CD1c-positive myeloid dendritic cell (primary cell): ENCODE results near the gene FGF16.
"Not testable (repeated sequence)": the region's sequence is repeated elsewhere in the genome, so short reads cannot be mapped to it uniquely, and the experiment has no call there.

Experiments
- DNase-seq: peaks from one replicate; pipeline ENCODE4 v3.0.0-alpha.2; 2016; ENCODE audit errors: extremely low spot score

FGF16 gene

DNA sequence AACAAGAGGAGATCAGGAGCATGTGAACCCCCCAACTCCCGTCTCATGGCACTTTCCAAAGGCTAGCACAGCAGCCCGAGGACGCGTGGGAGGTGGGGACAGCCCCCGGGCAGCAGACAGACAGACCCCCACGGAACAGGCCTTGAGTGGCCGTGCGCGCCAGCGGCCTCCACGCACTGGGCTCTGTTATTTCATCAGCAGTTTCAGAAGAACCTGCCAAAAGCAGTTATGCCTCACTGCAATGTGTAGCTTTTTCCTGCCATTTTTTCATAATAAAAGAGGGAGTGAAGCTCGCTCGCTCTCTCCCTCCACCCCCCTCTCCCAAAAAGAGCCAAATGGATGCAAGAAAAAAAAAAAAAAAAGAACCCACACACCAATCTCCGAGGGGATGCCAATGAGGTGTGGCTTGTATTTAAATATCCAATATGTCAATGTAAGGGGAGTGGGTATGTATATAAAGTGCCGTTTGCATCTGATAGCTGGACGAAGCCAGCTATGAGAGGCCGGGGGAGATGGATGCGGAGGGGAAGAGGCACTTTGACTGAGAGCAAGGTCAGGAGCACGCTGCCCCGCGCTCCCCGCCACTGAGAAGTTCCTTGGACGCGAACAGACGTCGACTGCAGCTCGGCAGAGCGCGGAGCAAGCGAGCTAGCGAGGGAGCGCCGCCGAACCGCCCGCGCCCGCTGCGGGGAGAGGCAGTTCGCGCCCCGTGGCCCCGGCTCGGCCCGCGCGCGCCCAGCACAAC is at the start of gene FGF16:
Gene FGF16 (plus strand): TSS at position 482 of the 745 bp plus-strand sequence. CDS start 286 bp downstream, outside the sequence.
- DNase-seq = no peak

DNA sequence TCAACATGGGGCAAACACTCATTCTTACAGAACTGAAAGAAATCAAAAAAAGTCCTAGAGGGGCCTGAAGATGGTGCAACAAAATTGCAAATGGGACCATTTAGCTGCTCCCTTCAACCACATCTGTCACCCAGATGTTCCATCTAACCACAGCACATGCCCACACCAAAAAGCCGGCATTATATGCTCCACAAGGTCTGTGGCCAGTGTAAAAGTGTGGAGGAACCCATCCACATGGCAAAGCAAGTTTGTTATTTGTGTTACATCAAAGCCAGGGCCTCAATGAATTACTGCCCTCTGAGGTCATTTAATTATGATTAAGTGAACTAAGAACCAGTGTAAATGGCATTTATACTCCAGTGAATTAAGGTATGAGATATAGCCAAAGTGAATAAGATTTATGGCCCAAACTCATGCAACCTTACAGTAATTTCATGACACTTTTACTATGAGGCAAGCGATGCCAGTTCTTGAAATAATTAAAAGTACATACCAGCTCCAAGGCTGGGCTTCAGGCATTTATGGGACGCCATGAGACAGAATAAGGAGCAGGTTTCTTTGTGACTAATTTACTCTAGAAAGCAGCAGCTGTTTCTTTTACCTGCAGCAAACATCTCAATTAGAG is 48.7 kb upstream of the FGF16 start:
- no peak for DNase-seq

DNA sequence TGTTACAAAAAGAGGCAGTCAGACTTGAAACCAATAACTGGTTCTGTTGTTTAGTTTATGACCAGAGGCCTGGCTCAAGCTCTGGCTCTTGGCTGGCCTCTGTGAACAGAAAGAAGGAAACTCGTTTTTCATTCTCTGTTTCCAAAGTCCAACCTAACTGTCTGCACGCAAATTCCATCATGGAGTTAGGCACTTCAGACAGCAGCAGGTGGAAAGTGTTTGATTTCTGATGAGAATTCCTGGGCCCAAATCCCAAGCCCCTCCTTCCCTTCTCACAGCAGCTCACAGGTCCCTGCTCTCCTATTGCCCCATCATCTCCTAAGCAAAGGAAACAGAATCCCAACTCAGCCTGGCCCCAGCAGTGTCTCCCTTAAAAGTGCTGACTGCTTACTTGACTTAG is 42.8 kb upstream of the FGF16 start:
- DNase-seq = no peak

DNA sequence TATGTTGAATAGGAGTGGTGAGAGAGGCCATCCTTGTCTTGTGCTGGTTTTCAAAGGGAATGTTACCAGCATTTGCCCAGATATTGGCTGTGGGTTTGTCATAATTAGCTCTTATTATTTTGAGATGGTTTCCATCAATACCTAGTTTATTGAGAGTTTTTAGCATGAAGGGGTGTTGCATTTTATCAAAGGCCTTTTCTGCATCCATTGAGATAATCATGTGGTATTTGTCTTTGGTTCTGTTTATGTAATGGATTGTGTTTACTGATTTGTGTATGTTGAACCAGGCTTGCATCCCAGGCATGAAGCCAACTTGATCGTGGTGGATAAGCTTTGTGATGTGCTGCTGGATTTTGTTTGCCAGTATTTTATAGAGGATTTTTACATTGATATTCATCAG is 39.4 kb upstream of the FGF16 start:
- DNase-seq = not testable (repeated sequence)

DNA sequence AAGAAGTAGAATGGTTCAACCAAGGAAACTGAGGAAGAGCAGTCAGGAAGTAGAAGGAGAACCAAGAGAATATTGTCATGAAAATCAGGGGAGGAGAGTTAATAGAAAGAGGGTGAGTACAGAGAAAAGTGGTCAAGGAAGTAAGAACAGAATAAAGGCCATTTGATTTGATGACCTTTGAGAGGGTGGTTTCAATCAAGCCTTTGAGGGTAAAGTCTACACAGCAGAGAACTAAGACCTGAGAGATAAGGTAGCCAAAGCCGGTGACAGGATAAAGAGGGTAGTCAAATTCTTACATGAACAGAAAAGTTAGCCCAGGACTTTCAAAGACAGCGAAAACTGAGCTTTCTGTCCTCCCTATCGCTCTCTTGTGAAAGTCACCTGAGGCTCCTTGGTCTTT is 34.6 kb upstream of the FGF16 start:
- DNase-seq = no peak

DNA sequence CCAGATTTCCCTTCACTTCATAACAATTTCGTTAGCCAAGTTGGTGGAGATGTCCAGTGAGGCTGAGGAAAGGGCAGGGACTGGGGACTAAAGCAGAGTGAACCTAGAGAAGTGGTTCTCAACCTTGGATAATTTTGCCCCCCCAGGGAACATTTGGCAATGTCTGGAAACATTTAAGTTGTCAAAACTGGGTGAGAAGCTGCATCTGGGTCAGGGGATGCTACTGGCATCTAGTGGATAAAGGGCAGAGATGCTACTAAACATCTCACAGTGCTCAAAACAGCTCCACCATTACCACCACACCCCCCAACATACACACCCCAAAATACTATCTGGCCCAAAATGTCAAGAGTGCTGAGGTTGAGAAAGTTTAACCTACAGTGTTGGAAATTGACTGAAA is 32.0 kb upstream of the FGF16 start:
- DNase-seq = no peak

DNA sequence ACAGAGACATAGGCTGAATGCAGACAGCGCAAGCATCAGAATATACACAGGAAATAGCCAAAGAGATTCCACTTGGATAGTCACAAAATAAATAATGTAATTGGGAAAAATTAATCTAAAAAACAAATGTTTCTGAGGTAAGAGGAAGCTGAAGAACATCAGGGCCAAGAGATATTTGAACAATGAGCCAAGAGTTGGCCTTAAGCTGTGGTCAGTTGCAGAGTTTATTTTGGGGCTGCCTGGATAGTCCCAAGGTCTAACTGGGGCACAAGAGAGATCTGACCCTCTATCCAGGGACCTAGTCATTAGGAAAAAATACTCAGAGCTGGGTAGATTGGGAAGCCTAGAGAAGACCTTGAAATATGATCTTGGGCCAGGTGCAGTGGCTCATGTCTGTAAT is 31.3 kb upstream of the FGF16 start:
- no peak for DNase-seq

DNA sequence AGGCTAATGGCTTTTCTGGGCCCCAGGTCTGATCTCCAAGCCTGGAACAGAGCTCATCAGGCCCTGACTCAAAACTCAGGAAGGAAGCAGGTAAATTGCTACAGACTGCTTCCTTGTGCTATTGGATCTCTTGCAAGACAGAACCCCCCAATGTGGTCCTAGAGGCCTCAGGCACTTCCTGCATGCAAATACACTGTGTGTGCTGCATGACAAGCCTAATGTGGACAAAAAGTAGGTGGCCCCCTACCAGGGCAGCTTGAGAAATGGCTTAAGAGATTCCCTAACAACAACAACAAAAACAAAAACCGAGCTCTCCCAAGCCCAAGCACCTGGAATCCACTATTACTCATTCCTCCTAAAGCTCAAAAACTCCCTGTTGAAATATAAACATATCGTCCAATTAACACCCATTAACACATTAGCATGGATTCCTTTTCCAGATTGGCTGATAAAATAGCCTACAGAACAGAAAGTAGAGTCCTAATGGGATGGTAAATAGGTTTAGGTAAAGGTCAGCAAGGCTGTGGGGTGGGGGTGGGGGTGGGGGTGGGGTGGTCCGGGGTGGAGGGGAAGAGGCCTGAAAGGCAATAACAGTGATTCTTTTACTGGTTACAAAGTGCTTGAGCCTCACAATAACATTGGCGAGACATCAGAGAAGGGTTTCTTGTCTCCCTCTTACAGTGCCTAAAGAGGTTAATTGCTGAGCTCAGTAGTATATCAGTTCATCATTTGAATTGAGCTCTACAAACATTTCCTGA is 24.1 kb upstream of the FGF16 start:
- DNase-seq = no peak

DNA sequence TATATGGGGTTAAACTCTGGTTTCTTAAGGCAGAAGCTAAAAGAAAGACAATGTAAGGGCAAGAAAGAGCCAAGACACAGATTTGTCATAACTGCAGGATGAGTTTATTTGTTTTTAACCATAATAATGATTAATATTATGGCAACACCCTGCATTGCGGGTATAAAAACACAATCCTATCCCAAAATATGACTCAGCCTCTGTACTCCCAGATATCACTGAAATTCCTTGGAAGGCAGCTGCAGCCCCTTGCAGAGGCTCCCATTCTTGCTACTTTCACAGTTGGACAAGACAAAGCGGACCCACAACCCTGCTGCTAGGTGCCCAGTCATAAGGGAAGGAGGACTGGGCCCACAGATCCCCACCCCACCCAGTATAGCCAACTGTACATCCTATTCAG is 20.4 kb upstream of the FGF16 start:
- no peak for DNase-seq

DNA sequence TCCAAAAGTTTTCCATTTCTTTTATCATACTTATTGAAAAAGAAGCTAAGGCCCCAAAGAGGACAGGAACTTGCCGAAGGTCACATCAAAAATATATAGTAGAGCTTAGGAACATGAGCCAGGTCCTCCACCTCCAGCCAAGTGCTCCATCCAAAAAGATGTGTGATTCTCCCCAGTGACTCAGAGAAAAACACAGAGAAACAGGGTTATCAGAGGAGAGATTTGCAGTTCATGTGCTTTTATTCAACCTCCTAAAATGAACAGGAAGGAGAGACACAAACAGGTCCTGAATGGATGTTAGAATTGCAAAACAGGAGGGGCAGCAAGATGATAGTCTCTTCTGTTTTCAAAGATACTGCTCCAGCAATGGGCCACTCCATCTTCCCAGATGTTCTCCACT is 19.6 kb upstream of the FGF16 start:
- DNase-seq = no peak

DNA sequence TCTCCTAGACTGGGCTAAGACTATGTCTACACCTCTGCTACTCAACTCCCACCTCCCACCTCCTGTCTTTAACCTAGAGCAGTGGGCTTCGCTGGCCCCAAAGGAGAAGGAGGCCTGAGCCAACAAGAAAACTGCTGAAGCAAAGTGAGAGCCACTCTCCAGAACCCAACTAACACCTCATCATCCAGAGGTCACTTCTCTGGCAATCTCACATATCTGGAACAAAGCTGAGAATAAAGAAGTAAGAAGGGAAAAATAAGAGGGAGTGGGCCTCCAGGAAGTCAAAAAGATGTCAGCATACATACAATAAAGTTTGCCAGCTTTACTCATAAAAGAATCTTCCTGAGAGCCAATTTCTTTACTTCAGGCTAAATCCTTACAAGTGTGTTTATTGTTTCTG is 18.6 kb upstream of the FGF16 start:
- no peak for DNase-seq

DNA sequence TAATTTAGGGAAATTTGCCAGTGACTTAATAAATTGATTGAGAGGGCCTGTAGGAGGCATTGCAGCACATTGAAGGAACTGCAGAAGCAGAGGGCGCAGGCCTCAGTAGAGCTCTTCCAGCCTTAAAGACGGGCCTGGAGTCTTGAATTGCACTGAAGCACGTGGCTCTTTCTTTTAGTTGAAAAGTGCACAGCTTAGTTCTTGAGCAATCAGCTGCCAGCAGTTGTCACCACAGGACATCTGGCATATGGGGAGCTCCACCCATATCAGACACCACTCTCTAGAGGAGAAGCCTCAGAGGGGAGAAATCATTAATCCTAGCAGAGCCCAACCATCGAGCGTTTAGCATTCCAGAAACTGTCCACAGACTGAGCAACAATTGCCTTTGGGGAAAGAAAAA is 16.0 kb upstream of the FGF16 start:
- no peak for DNase-seq

DNA sequence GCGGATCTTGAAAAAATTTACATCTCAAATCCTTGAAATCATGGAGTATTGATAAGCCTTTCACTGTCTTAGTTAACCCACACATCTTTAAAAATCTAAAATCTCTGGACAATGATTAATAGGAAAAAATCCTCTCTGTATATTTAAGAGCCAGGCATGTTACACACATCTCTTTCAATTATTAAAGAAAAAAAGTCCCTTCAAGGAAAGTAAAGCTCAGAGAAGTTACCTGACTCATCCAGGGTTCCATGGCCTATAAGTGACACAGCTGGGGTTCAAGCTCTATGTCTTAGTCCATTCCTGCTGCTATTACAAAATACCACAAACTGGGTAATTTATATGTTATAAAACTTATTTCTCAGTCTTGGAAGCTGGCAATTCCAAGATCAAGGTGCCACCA is 14.2 kb upstream of the FGF16 start:
- no peak for DNase-seq

DNA sequence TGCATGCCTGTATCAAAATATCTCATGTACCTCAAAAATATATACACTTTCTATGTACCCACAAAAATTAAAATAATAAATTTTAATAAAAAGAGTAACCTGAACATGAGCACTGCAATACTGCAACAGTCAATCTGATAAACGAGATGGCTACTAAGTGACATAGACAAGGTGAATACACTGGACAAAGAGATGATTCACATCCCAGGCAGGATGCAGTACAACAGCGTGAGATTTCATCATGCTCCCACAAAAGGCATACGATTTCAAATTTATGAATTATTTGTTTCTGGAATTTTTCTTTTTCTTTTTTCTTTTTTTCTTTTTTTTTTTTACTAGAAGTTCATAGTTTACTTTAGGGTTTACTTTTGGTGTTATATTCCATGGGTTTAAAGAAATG is 12.2 kb upstream of the FGF16 start:
- DNase-seq = no peak

DNA sequence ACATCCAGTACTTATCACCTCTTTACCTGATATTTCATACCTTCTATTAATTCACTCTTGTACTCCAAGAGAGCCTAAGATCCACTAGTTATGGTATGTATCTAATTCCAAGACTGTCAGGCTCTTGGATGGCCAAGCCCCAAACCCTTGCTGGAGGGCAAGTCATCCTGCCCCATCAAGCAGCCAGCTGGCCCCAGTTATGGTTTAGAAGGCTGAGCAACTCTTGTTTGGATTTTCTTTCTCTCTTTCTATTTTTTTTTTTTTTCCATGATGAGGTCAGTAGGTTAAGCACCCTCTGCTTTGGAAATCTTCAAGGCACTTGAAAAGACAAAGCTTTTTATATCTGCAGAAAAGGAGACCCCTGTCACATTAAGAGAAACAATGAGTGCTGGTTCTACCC is 10.9 kb upstream of the FGF16 start:
- DNase-seq = no peak

DNA sequence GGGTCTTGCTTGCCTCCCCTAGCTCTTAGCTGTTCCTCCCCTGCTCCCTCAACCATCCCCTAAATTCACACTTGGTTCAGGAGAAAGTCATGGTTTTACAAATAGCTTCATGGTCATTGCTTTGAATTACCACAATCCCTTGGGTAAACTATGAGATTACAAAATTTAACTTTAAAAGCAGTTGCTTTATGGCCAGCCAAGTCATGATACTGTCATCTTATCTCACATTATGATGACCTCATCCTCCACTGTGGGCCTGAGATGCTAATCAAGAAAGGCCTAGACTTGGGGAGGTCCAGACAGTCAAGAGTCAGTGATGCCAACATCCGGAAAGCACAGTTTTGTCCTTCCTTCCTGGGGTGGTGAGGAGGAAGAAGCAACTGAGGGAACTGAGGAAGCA is 10.5 kb upstream of the FGF16 start:
- DNase-seq = no peak

DNA sequence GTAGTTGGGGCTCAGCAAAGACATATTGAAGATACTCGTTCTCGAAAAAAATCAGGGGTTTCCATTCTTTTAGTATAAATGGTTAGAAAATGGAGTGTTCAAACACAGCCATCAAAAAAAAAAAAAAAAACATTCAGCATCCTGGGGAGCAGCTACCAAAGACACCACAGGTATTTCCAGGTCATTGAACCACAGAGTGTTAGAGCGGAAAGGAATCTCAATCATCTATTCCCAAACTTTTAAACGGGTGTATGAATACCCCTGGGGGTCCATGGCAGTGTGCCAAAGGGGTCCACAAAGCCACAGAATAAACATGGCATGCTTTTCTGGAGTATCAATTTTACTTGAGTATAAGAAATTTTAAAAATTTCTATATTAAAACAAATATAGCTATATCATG is 6.9 kb upstream of the FGF16 start:
- DNase-seq = no peak

DNA sequence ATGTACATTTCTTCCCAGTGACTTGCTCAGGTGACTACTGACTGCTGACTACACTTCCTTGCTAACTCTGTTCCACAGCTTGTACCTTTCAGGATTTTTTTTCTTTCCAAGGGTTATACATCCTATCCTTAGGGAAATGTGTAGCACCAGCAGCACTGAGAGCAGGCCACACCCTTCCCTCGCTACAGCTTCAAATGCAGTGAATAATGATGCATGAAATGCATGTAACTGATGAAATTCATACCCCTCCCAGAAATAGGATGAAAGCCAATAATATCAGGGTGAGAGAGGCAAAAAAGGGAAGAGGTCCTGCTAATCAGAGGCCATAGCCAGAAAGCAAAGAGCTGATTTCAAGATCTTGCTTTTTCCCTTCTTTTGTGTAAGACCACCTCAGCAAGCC is 6.2 kb upstream of the FGF16 start:
- DNase-seq = no peak

DNA sequence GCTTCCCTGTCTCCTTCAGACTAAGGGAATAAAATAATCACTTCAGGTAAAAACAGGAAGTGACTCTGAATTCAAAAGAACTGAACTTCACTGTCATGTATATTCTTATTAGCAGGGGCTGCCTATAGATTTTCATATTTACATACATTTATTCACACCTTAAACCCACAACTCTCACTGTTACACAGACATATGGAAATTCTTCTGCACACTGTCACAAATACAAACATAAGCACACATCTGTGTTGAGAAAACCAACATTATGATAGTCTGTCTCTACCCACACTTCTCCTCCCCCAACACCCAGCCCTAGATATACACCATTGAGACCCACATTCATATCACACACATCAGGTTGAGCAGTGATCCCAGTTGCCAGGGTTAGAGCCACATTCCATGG is 5.7 kb upstream of the FGF16 start:
- DNase-seq = no peak

DNA sequence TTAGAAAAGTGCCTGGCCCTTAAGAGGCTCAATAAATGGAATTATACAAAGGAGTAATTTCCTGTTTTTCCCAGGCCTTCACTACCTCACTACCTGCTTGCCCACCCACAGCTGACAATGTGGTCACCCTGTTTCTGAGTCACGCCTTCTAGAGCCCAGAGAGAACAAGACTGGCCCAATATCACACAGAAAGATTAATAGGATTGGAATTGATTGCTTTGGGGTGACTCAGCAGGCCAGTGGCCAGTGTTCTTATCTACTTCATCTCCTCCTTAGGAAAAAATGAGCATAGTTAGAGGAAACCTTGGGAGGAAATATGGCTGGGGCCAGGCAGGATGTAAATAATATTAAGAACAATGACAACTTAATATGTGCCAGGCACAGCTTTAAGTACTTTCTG is 4.5 kb upstream of the FGF16 start:
- DNase-seq = no peak

DNA sequence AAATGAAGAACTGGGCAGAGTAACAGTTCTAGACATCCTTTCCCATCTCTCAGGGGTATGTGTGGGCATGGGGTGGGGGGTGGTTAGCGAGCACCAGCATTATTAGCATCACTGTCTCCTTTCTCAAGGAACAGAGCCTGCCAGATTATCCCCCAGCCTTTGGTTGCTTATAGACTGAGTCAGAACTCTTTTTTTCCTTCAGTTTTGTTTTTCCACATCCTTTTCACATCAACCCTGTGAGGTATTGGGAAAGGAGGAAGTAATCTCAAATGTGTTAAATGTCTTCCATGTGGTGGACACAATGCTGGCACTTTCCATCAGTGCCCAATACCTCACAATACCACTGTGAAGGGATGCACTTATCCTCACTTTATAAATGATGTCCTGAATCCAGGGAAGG is 3.1 kb upstream of the FGF16 start:
- DNase-seq = no peak

DNA sequence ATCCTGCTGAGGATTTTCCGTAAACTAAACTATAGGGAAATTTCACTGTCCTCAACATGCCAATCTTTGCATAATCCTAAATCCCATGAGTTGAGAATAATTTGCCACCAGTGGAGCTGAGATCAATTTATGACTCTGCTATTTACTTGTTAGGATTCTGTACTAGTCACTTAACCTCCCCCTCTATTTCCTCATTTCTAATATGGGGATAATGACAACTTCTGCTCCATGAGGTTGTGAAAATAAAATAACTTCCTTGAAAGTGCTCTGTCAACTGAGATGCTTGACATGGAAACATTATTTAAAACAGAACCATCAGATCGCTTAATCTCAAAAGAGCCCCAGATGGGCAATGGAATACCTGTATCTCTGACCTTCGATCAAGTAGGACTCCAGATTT is 2.6 kb upstream of the FGF16 start:
- peak; percentile 23 for DNase-seq

DNA sequence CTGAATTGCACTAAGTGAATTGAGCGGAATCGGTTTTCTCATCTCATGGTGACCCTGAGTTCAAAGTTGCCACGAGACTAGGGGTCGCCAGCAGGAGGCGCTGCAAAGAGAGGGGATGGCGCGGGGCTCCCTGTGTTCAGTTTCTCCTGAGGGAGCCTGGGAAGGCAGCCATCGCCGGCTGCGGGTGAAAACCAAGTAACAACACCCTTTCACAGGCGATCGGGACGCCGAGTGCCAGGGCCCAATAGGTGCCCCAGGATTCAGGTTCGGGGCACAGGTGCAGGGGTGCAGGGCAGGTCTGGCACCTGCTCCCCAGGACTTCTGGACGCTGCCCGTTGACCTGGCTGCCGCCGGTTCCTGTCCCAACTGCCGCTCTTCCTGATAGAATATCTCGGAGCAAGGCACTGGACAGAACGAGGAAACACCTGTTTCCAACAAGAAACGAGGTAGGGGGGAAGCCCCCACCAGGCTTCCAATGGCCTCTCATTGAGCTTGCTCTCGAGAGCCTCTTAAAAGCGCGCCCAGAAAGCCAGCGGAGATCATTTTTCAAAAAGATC is 1.1 kb upstream of the FGF16 start:
- DNase-seq = no peak
